Muscle of back (tissue), 13 donors: Measurements from ENCODE around the gene AGER. TPM values are rescaled to one million over a fixed set of nuclear protein-coding genes. Genes with fewer than 3 reads are reported as not detected.
"Not testable (repeated sequence)": the region's sequence is repeated elsewhere in the genome, so short reads cannot be mapped to it uniquely, and the experiment has no call there.

Experiments
- DNase-seq, 3 donors: peaks; one replicate each; pipeline versions ENCODE4 v3.0.0 to v3.0.0-alpha.2; 2013
- long read RNA-seq, 9 donors: transcript quantifications; one replicate each; lab custom pipeline, GENCODE V29; 2026
- polyA plus RNA-seq, 10 donors: library from polyadenylated mRNA; unstranded; fragments of 120-200 nt; gene quantifications; one replicate each; pipeline ENCODE4 v1.2.1, GENCODE V29; 2013; ENCODE audit not compliant: insufficient read length in 10 of 10

Gene AGER
- polyA plus RNA-seq = 10 to 100 TPM in 2 of 10 donors, 1 to 10 TPM in 8; 4.9 to 15.9 (median 7.4) TPM
- long read RNA-seq, donor 1, partial matches to known transcripts = 0 of 3 reads
- long read RNA-seq, donor 1, other reads (novel, unspliced or antisense) = 0 of 3 reads
- long read RNA-seq, donor 2 = 0 reads
- long read RNA-seq, donor 3 = 0 reads
- long read RNA-seq, donor 4 = 0 reads
- long read RNA-seq, donor 5 = 0 reads
- long read RNA-seq, donor 6, partial matches to known transcripts = 0 of 1 reads
- long read RNA-seq, donor 6, other reads (novel, unspliced or antisense) = 0 of 1 reads
- long read RNA-seq, donor 7, partial matches to known transcripts = 0 of 2 reads
- long read RNA-seq, donor 7, other reads (novel, unspliced or antisense) = 0 of 2 reads
- long read RNA-seq, donor 8 = 0 reads
- long read RNA-seq, donor 9, partial matches to known transcripts = 0 of 1 reads
- long read RNA-seq, donor 9, other reads (novel, unspliced or antisense) = 0 of 1 reads

DNA sequence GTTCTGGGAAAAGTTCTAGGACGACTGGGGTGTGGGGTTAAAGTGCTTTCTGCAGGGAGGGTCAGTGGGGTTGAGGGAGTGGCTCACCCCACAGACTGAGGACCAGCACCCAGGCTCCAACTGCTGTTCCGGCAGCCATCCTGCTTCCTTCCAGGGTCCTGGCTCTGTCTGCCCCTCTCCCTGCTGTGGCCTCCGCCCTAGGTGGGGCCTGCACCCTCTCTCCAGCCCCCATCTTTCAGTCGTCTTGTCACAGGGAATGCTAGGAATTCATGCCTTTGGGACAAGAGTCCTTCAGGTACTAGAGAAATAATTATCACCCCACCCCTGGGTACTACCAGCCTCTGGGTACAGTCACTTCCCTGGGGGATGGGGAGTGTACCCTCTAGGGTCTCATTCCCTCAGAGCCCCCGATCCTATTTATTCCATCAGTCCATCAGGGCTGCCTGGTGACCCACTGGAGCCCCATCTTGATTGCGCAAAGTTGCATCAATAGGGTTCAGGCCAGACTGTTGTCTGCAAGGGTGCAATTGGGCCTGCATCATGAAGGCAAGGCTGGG is at the start of gene AGER:
Gene AGER (minus strand): TSS at position 170 of the 557 bp plus-strand sequence. CDS start 31 bp downstream, at position 139.
- DNase-seq = no peak

GRCh38 chr6:32226434-32226833 is 42.4 kb upstream of the AGER start:
- no peak for DNase-seq

DNA sequence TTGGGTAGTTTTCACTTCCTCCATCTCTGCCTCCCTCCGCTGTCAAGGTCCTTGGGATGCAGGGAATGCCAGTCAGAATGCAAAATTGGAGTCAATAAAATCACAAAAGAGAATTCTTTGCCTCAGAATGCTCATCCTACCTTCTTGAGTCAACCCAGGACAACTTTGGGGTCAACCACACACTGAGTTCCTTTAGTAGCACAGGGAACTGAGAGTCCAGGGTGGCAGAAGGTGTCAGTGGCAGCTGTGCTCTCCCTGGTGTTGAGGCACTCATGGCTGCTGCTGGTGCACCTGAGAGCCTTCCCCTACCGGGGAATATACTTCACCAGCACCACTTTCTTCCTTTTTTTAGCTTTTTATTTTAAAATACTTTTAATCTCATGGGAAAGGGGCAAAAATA is 40.6 kb upstream of the AGER start:
- DNase-seq = no peak

- DNase-seq = no peak
Observed at GRCh38 chr6:32223258-32224235, 39.5 kb upstream of the AGER start, which contains the start of gene NOTCH4. TSS of gene NOTCH4 (minus strand) at chr6:32224067. CDS start at chr6:32223928, 139 bp downstream.

GRCh38 chr6:32222333-32223230 is 38.5 kb upstream of the AGER start:
- DNase-seq = no peak

DNA sequence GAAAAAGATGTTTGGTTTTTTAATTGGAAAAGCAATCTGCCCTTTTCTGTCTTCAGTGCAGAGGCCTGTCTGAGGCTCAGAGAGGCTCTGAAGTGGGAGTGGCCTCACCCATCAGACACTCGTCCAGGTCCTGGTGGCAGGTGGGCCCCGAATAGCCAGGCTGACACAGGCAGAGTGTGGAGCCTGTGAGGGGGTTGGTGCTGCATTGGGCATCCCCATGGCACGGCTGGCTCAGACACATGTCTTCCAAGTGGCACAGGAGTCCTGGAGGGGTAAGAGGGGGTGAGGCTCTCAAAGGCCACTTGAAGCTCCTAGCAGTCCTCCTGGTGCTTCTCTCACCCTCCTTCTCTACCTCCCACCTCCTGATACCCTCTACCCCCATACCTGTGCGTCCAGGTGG is 36.0 kb upstream of the AGER start:
- no peak for DNase-seq

- no peak for DNase-seq
Observed at GRCh38 chr6:32218167-32218566, 34.1 kb upstream of the AGER start.

DNA sequence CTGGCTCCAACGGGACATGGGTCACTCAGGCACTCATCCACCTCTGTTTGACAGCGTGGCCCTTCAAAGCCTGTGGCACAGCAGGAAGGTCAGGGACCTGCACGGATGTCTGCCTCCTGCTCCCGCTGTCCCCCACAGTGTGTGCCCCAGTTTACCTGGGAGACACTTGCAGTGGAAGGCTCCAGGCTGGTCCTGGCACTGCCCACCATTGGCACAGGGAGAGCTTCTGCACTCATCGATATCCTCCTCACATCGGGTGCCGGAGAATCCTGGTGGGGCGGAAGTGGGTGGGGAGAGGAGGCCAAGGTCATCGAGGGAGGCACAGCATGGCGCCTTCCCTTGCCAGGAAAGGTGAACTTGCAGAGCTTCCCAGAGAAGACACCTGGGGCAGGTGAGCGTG is 32.9 kb upstream of the AGER start:
- no peak for DNase-seq

GRCh38 chr6:32216285-32216684 is 32.2 kb upstream of the AGER start:
- no peak for DNase-seq

DNA sequence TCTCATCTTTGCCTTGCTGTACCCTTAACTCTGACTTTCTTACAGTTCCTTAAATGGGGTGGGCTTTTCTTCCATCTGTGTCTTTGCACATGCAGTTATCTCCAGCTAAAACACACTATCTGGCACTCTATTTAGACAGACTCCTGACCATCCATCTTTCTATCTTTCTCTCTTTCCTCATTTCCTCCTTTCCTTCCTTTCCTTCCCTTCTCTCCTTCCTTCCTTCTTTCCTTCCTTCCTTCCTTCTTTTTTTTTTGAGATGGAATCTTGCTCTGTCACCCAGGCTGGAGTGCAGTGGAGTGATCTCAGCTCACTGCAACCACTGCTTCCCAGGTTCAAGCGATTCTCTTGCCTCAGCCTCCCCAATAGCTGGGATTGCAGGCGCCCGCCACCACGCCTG is 31.6 kb upstream of the AGER start:
- no peak for DNase-seq

DNA sequence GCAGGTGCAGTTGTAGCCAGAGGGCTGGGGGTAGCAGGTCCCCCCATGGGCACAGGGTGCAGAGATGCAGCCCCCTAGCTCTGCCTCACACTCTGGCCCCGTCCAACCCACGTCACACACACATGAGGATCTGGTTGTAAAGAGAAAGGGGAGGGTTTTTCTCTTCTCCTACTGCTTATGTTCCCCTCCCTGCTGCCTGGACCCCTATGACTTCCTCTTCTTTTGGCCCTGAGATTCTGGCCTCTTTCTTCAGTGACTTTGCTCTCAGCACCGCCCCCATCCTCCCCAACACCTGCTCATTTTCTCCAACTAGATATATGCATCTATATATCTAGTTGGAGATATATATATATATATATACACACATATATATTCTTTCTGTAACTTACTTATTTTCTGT is 30.1 kb upstream of the AGER start:
- no peak for DNase-seq

GRCh38 chr6:32213649-32214048 is 29.6 kb upstream of the AGER start:
- no peak for DNase-seq

- DNase-seq = no peak
Observed at GRCh38 chr6:32212076-32212760, 28.2 kb upstream of the AGER start.

DNA sequence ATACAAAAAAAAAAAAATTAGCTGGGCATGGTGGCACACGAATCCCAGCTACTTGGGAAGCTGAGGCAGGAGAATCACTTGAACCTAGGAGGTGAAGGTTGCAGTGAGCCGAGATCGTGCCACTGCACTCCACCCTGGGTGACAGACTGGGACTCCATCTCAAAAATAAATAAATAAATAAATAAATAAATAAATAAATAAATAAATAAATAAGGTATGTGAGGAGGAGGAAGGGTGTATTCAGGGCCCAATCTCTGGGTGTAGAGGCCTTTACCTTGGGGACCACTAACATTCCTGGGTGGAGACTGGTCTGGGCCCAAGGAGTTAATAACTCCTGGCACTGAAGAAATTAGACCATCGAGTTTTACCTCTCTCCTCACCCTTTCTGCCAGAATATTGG is 27.4 kb upstream of the AGER start:
- DNase-seq = not testable (repeated sequence)

GRCh38 chr6:32210191-32210601 is 26.1 kb upstream of the AGER start:
- no peak for DNase-seq

DNA sequence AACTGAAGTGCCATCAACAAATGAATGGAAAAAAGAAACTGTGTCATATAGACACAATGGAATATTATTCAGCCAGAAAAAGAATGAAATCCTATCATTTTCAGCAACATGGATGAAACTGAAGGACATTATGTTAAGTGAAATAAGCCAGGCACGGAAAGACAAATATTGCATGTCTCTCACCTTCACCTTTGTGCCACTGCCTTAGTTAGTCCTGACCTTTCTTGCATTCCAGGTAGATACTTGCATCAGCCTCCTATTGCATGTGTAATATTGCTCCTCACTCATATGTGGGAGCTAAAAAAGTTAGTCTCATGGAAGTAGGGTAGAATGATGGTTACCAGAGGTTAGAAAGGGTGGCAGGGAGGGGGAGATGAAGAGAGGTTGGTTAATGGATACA is 24.9 kb upstream of the AGER start:
- no peak for DNase-seq

GRCh38 chr6:32204268-32204715 is 20.2 kb upstream of the AGER start:
- no peak for DNase-seq

DNA sequence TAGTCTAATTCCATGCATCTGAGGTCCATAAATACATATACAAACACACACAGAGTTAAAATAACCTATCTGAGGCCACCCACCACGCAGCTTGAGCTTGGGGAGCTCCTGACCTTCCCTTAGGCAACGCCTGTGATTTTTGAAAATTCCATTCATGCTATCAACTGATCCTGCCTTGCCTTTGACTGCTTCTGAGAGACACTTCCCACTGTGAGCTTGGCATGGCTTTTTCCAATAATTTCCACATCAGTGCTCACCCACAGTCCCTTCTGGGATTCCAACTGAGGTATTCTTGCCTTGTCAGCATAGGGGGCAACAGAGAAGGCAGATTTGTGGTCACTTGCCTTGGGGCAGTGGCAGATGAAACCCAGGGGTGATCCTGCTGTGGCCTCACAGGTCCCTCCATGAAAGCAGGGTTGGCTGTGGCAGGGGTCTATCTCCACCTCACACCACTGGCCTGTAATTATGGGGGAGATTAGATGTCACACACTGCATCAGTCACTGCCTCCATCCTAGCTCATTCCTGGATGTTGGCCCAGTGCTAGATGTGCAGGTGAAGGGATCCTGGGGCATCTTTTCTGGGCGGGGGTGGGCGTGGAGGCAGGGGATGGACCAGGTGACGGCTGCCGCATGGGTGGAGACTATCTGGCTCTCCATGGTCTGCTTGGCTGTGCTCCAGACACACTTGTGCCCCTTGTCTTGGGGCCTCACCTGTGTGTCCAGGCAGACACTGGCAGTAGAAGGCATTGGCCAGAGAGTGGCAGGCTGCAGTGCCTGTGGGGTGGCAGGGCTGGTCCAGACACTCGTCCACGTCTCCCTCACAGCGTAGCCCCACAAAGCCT is 19.6 kb upstream of the AGER start:
- no peak for DNase-seq

DNA sequence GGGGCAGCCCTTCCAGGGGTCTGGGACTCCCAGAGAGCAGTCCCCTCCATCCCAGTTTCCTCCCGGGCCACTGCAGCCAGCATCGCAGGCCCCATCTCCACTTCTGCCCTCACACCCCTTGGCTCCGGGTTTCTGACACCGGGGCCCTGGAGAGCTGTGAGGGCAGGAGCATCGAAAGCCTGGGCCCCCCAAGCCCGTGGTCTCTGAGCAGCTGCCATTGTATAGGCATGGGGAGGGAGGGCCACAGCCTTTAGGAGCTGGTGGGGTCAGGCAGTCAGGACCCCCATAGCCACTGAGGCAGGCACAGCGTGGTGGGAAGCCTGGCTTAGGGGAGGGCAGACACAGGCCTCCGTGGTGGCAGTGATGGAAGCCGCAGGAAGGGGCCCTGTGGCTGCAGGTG is 18.1 kb upstream of the AGER start:
- DNase-seq = no peak
